ENCODE results near the gene RADIL.

DNA sequence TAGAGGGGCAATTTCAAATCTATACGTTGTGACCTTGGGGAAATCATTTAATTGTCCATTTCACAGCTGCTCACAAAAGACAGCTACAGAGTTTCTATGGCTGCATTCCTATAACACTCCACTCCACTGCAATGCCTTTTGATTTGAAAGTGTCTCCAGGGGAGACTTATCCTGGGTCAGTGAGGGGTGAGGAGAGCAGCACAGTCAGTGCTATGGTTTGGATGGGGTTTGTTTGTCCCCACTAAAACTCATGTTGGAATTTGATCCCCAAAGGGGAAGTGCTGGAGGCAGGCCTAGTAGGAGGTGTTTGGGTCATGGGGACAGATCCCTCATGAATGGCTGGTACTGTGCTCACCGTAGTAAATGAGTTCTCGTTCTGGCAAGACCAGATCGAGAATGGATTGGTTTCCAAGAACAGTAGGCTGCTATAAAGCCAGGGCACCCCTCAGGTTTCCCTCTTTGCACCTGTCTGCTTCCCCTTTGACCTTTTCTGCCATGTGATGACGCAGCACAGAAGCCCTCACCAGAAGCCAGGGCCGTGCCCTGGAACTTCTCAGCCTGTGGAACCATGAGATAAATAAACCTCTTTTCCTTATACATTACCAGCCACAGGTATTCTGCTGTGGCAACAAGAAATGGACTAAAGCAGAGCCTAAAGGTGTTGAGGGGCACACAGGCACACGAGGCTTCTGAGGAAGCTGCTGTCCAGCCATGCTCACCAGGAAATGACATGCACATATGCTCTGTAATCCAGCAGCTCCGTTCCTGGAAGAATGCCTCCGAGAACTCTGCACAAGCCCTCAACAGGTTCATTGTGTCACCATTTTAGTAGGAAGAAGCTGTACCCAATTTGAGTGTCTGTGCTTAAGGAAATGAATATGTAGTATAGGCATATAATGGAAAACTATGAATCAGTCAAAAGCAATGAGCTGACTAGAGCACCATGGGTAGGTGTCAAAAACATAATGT, 16.7 kb downstream of the RADIL start:
- TF ChIP-seq, protein P1, sequence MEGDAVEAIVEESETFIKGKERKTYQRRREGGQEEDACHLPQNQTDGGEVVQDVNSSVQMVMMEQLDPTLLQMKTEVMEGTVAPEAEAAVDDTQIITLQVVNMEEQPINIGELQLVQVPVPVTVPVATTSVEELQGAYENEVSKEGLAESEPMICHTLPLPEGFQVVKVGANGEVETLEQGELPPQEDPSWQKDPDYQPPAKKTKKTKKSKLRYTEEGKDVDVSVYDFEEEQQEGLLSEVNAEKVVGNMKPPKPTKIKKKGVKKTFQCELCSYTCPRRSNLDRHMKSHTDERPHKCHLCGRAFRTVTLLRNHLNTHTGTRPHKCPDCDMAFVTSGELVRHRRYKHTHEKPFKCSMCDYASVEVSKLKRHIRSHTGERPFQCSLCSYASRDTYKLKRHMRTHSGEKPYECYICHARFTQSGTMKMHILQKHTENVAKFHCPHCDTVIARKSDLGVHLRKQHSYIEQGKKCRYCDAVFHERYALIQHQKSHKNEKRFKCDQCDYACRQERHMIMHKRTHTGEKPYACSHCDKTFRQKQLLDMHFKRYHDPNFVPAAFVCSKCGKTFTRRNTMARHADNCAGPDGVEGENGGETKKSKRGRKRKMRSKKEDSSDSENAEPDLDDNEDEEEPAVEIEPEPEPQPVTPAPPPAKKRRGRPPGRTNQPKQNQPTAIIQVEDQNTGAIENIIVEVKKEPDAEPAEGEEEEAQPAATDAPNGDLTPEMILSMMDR (IDR thresholded peaks at IDR 0.05): no peak
- no peak for TF ChIP-seq POLR2A (IDR thresholded peaks at IDR 0.05)

Data from heart left ventricle (tissue), 13 donors.